Epithelial cell of esophagus (primary cell): ENCODE measurements around the gene DOK1.

Source experiments
- DNase-seq: peaks from one replicate; pipeline ENCODE4 v3.0.0; 2010; ENCODE audit warnings: low read depth
- H3K4me3 ChIP-seq: 2 replicates; pipeline ENCODE4 v1.5.1; 2011; ENCODE audit warnings: mild to moderate bottlenecking, low read length, control low read depth
- CTCF ChIP-seq: IDR thresholded peaks from 2 replicates; pipeline ENCODE4 v1.5.1; 2011; ENCODE audit warnings: low read depth, mild to moderate bottlenecking, low read length, control low read depth, inconsistent platforms; ENCODE audit not compliant: insufficient read depth; ENCODE audit errors: missing control alignments

The DOK1 gene

GRCh38 chr2:74599676-74600075 is 45.2 kb downstream of the DOK1 start:
- DNase-seq = no peak
- no peak for TF ChIP-seq CTCF
- no peak overlapping the region for H3K4me3 ChIP-seq

GRCh38 chr2:74602586-74603281 is 48.2 kb downstream of the DOK1 start:
- no peak overlapping the region for H3K4me3 ChIP-seq
- peak; percentile 70 for DNase-seq
- TF ChIP-seq CTCF = no peak

- H3K4me3 ChIP-seq = no peak overlapping the region
- DNase-seq = no peak
- no peak for TF ChIP-seq CTCF
These were observed 48.9 kb downstream of the DOK1 start for GRCh38 chr2:74603282-74604000.

GRCh38 chr2:74606927-74607326 is 52.4 kb downstream of the DOK1 start:
- TF ChIP-seq CTCF = no peak
- DNase-seq = no peak
- H3K4me3 ChIP-seq = no peak overlapping the region
